ENCODE data around the gene CLUH.
"Not testable (repeated sequence)": the region's sequence is repeated elsewhere in the genome, so short reads cannot be mapped to it uniquely, and the experiment has no call there.

Gene CLUH

DNA sequence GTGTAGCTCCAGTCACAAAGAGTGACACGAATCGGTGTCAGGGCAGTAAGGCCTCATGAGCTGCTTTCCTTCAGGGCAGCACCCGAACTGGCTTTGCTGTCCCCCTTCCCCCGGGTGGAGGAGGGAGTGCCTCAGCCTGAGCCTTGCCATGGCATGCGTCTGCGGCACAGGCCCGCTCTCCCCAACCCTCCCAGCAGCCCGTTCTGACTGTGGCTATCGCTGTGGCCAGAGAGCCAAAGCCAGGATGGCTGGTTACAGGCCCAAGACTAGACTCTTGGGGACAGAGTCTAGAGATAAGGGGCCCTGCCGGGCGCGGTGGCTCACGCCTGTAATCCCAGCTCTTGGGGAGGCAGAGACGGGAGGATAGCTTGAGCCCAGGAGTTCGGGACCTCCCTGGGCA is 25.9 kb downstream of the CLUH start:
- no peak for DNase-seq

DNA sequence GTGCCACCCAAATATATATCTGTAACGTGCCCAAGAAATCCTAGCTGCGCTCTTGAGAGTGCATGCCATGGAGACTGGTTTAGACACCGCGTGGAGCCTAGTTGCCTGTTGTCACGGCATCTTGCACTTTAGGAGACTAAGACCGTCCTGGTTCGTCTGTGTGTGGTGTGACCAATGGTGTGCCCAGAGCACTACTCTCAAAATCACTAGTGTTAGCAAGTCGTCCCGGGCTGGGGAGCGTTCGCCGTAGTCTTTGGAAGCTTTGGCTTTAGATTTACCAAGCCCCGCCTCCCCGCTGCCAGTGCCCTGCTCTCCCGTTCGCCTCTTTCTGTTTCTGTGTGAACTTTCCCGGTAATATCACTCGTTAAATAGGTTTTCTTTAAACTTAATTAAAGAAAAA is 27.0 kb downstream of the CLUH start:
- no peak for DNase-seq

DNA sequence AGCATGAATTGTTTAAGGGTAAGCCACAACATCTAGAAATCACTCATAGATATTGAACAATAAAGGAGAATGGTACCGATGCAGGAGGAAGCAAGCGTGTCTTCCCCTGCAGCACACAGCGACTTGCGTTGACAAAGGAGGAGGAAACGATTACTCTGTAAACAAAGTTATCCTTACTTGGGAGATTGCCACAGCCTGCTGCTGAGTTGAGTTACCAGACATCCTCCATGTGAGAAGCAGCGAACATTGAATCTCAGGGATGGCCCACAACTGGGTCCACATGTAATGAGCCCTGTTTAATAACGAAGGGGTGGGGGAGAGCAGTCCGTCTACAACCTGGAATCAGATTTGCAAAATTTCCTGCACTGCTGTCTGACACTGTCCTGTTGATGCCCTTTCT is 27.7 kb downstream of the CLUH start:
- DNase-seq = no peak

DNA sequence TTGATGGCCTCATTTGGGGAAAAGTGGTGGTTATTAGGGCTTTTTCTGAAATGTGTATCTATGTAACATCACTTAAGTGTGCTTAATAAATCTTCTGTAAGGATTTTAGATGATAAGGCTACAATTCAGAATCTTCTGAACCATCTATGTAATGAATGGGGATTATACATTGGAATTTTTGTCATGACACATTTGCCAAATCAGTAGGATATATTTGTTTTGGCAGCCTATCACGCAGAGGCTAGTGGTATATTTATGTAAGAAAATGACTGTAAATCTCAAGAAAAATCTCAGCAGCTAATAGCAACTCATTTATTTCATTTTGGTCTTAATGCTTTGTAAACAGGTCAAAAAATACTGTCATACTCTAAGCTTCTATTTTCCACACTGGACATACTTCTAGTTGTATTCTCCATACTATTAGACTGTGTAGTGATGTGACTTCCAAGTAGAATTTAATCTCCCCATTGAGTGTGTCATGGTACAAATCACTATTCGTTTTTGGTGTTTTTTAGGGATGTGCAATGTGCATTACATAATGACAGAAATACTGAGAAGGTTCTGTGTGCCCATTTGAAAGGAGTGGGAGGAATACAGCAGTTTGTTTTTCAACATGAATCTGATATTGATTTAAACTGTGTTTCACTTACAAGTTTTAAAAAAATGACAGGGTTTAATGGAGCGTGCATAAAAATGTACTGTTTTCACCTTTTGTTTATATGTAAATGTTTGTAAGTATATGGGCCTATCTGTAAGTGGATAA is 29.2 kb downstream of the CLUH start:
- DNase-seq = no peak

DNA sequence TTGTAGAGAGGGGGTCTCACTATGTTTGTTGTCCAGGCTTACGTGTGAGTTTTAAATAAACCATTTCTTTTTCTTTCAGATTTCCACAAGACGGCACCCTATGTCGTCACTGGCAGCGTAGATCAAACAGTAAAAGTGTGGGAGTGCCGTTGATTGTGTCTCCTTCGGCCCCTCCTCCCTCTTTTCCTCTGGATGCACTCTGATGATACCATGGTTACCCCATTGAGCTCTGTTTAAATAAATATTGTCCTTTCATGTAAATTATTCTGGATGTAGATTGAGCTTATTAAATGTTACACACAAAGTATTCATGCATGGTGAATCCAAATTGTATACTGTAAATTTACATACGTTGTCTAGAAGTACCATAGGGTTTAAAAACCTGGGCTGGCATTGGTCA is 29.9 kb downstream of the CLUH start:
- no peak for DNase-seq

DNA sequence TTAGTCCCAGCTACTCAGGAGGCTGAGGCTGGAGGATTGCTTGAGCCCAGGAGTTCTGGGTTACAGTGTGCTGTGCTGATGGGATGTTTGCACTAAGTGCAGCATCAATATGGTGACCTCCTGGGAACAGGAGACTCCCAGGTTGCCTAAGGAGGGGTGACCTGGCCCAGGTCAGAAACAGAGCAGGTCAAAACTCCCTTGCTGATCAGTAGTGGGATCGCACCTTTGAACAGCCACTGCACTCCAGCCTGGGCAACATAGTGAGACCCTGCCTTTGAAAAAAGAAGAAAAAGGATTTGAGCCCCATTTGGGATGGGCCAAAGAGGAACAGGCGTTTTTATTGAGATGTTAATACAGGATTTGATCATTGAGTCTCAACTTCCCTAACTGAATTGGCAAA is 30.6 kb downstream of the CLUH start:
- DNase-seq = no peak

DNA sequence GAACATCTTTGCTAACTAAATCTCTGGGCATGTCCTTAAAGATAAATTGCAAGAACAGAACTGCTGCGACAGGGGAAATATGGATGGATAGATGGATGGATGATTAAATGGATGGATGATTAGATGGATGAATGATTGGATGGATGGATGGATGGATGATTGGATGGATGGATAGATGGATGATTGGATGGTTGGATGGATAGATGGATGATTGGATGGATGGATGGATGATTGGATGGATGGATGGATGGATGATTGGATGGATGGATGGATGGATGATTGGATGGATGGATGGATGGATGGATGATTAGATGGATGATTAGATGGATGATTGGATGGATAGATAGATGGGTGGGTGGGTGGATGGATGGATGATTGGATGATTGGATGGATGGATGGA is 32.3 kb downstream of the CLUH start:
- DNase-seq = not testable (repeated sequence)

DNA sequence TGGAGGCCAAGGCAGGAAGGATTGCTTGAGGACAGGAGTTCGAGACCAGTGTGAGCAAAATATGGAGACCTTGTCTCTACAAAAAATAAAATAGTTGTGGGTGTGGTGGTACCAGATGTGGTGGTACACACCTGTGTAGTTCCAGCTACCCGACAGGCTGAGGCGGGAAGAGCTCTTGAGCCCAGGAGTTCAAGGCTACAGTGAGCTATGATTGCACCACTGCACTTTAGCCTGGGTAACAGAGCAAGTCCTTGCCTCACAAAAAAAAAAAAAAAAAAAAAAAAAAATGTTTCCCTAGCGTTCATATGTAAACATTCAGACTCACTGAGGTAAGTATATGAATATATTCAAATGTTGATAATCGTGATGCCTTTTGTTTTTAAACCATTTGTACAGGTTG is 39.5 kb downstream of the CLUH start:
- no peak for DNase-seq

DNA sequence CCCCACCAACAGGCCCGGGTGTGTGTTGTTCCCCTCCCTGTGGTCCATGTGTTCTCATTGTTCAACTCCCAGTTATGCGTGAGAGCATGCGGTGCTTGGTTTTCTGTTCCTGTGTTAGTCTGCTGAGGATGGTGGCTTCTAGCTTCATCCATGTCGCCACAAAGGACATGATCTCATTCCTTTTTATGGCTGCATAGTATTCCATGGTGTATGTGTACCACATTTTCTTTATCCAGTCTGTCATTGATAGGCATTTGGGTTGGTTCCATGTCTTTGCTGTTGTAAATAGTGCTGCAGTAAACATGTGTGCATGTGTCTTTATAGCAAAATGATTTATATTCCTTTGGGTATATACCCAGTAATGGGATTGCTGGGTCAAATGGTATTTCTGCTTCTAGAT is 51.2 kb downstream of the CLUH start:
- DNase-seq = not testable (repeated sequence)

DNA sequence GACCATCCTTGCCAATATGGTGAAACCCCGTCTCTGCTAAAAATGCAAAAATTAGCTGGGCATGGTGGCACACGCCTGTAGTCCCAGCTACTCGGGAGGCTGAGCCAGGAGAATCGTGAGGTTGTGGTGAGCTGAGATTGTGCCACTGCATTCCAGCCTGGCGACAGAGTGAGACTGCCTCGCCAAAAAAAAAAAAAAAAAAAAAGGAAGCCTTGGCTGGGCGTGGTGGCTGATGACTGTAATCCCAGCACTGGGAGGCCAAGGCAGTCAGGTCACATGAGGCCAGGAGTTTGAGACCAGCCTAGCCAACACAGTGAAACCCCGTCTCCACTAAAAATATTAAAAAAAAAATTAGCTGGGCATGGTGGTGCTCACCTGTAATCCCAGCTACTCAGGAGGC is 52.2 kb downstream of the CLUH start:
- not testable (repeated sequence) for DNase-seq

DNA sequence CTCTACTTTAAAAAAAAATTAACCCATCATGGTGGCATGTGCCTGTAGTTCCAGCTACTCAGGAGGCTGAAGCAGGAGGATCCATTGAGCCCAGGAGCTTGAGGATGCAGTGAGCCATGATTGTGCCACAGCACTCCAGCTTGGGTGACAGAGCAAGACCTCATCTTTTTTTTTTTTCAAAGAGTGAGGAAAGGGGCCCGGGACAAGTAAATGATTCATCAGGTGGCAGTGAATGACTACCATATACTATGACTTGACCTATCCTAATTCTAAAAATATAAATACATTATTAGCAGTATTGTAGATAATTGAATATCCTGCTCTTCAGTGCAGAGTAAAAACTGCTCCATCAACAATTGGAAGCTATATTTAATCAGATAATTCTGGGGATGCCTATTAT is 55.3 kb downstream of the CLUH start:
- DNase-seq = no peak

DNA sequence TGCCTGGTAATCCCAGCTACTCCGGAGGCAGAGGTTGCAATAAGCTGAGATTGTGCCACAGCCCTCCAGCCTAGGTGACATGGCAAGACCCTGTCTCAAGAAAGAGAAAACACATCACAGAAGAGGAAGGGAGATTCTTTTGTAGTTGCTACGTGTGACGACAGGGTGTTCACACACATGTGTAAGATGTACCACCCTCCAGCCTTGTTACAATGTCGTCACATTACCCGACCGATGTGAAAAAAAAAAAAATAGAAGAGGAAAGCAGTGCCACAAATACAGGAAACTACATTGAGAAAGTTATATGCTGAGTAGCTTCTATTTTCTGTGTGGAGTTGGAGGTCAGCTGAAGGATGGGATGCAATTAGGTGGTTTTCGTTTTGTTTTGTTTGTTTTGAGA is 56.0 kb downstream of the CLUH start:
- no peak for DNase-seq

DNA sequence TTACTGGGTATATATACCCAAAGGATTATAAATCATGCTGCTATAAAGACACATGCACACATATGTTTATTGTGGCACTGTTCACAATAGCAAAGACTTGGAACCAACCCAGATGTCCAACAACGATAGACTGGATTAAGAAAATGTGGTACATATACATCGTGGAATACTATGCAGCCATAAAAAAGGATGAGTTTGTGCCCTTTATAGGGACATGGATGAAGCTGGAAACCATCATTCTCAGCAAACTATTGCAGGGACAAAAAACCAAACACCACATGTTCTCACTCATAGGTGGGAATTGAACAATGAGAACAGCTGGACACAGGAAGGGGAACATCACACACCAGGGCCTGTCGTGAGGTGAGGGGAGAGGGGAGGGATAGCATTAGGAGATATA is 58.7 kb downstream of the CLUH start:
- DNase-seq = not testable (repeated sequence)

DNA sequence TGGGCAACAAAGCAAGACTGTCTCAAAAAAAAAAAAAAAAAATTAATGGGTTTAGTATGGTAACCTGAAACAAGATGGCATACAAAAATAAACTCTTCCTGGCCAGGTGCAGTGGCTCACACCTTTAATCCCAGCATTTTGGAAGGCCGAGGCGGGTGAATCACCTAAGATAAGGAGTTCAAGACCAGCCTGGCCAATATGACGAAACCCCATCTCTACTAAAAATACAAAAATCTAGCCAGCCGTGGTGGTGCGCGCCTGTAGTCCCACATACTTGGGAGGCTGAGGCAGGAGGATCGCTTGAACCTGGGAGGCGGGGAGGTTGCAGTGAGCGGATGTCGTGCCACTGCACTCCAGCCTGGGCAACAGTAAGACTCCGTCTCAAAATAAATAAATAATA is 62.4 kb downstream of the CLUH start:
- DNase-seq = no peak

DNA sequence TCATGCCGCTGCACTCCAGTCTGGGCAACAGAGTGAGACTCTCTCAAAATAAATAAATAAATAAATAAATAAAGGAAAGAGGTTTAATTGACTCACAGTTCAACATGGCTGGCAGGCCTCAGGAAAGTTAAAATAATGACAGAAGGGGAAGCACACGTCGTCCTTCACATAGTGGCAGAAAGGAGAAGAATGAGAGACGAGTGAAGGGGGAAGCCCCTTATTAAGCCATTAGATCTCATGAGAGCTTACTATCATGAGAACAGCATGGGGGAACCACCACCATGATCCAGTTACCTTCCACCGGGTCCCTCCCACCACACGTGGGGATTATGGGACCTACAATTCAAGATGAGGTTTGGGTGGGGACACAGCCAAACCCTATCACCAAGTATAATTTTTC is 63.6 kb downstream of the CLUH start:
- no peak for DNase-seq

DNA sequence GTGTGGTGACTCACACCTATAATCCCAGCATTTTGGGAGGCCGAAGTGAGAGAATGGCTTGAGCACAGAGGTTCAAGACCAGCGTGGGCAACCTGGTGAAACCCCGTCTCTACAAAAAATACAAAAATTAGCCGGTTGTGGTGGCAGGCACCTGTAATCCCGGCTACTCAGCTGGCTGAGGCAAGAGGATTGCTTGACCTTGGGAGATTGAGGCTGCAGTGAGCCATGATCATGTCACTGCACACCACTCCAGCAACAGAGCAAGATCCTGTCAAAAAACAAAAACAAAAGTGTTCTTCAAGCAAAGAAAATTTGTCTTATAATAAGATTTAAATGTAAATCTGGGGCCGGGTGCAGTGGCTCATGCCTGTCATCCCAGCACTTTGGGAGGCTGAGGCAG is 66.6 kb downstream of the CLUH start:
- no peak for DNase-seq
